ENCODE results near the gene PARP11. TPM values are rescaled to one million over a fixed set of nuclear protein-coding genes. Genes with fewer than 3 reads are reported as not detected.
A peak's percentile ranks its signal among the peaks of the same experiment; 100 is the strongest.

The PARP11 gene
- total RNA-seq, 3 donors from 2014 or later (not counting 1 experiment from before 2014, with no cell fraction given) = 18.8 to 27.3 (median 24.7) TPM

- intact Hi-C loops (cut with micrococcal nuclease) = loop anchor here (5.0 kb wide), 3 partner anchors 119 to 666 kb away; partner anchors contain the start of genes CCND2, CRACR2A and RAD51AP1
- no peak for TF ChIP-seq CTCF (IDR thresholded peaks at IDR 0.05)
- ATAC-seq (no peak), DNase-seq (peak in 1 of 2 donors; percentile 39)
- no peaks in the 10 kb centered on the region for H3K27me3 ChIP-seq (ENCODE audit: control insufficient read depth, insufficient read depth, low read length)
- no peak overlapping the region for H3K4me3 ChIP-seq (ENCODE audit: low read length)
- Mint-ChIP-seq H3K4me1 (peaks cover 52 to 56% of the 10 kb centered on the region in 2 donors), H3K9me3 (no peaks in the 10 kb centered on the region), H3K4me3 (peak overlapping the region; percentile 94), H3K36me3 (no peaks in the 10 kb centered on the region), H3K27me3 (ENCODE audit: low read depth in 2 of 2) (no peaks in the 10 kb centered on the region), H3K27ac (peak overlapping the region; percentile 98 to 99)
- no peaks in the 10 kb centered on the region for H3K36me3 ChIP-seq (ENCODE audit: control insufficient read depth, insufficient read depth, low read length)
- H3K9me3 ChIP-seq (ENCODE audit: control insufficient read depth, insufficient read depth, low read length) = no peaks in the 10 kb centered on the region
- peak overlapping the region; percentile 82 for H3K27ac ChIP-seq (ENCODE audit: low read length)
- 64% methylated on average over 3 of the region's 4 CpGs for WGBS (ENCODE audit: insufficient coverage)
- peaks cover 19% of the 10 kb centered on the region for H3K4me1 ChIP-seq (ENCODE audit: control insufficient read depth, insufficient read depth, low read length)
Measured at GRCh38 chr12:3871356-3871755, 1.8 kb downstream of the PARP11 start.

- Mint-ChIP-seq H3K4me3 (peak overlapping the region; percentile 94), H3K9me3 (peaks cover 5 to 11% of the 10 kb centered on the region in 2 donors), H3K27me3 (ENCODE audit: low read depth in 2 of 2) (no peaks in the 10 kb centered on the region), H3K36me3 (peaks cover 13% of the 10 kb centered on the region), H3K4me1 (peaks cover 52 to 56% of the 10 kb centered on the region in 2 donors), H3K27ac (peak overlapping the region; percentile 98 to 99)
- peaks cover 19% of the 10 kb centered on the region for H3K4me1 ChIP-seq (ENCODE audit: control insufficient read depth, insufficient read depth, low read length)
- peak overlapping the region; percentile 51 for H3K4me3 ChIP-seq (ENCODE audit: low read length)
- no peaks in the 10 kb centered on the region for H3K9me3 ChIP-seq (ENCODE audit: control insufficient read depth, insufficient read depth, low read length)
- ATAC-seq = no peak
- WGBS (ENCODE audit: insufficient coverage) = 0% methylated on average over 1 of the region's 6 CpGs
- no peaks in the 10 kb centered on the region for H3K36me3 ChIP-seq (ENCODE audit: control insufficient read depth, insufficient read depth, low read length)
- no peak for TF ChIP-seq CTCF (IDR thresholded peaks at IDR 0.05)
- no peaks in the 10 kb centered on the region for H3K27me3 ChIP-seq (ENCODE audit: control insufficient read depth, insufficient read depth, low read length)
- H3K27ac ChIP-seq (ENCODE audit: low read length) = peak overlapping the region; percentile 82
- intact Hi-C loops (cut with micrococcal nuclease) = loop anchor here (5.0 kb wide), 3 partner anchors 118 to 667 kb away; partner anchors contain the start of genes CCND2, CRACR2A and RAD51AP1
- peak; percentile 20 to 55 for DNase-seq
Measured at GRCh38 chr12:3869865-3870264, 3.3 kb downstream of the PARP11 start.

- H3K36me3 ChIP-seq (ENCODE audit: control insufficient read depth, insufficient read depth, low read length) = no peaks in the 10 kb centered on the region
- no peaks in the 10 kb centered on the region for H3K27me3 ChIP-seq (ENCODE audit: control insufficient read depth, insufficient read depth, low read length)
- Mint-ChIP-seq H3K27me3 (ENCODE audit: low read depth in 2 of 2) (no peaks in the 10 kb centered on the region), H3K4me1 (peaks cover 52 to 56% of the 10 kb centered on the region in 2 donors), H3K27ac (peak overlapping the region; percentile 98 to 99), H3K9me3 (peaks cover 5 to 11% of the 10 kb centered on the region in 2 donors), H3K36me3 (peaks cover 14% of the 10 kb centered on the region), H3K4me3 (peak overlapping the region; percentile 94)
- intact Hi-C loops (cut with micrococcal nuclease) = no loop called here
- ATAC-seq (no peak), DNase-seq (no peak)
- H3K9me3 ChIP-seq (ENCODE audit: control insufficient read depth, insufficient read depth, low read length) = no peaks in the 10 kb centered on the region
- peak overlapping the region; percentile 51 for H3K4me3 ChIP-seq (ENCODE audit: low read length)
- H3K4me1 ChIP-seq (ENCODE audit: control insufficient read depth, insufficient read depth, low read length) = peaks cover 19% of the 10 kb centered on the region
- peak overlapping the region; percentile 82 for H3K27ac ChIP-seq (ENCODE audit: low read length)
- 82% methylated on average over 1 of the region's 1 CpG for WGBS (ENCODE audit: insufficient coverage)
- TF ChIP-seq CTCF (IDR thresholded peaks at IDR 0.05) = no peak
Measured at GRCh38 chr12:3869433-3869832, 3.8 kb downstream of the PARP11 start.

GRCh38 chr12:3863756-3864155 is 9.4 kb downstream of the PARP11 start:
- no peak for DNase-seq
- WGBS (ENCODE audit: insufficient coverage) = 94% methylated on average over 6 of the region's 6 CpGs
- intact Hi-C loops (cut with micrococcal nuclease) = no loop called here
- Mint-ChIP-seq H3K9me3 (peaks cover 5 to 11% of the 10 kb centered on the region in 2 donors), H3K36me3 (peaks cover 14% of the 10 kb centered on the region), H3K4me3 (no peak overlapping the region), H3K27me3 (ENCODE audit: low read depth in 2 of 2) (no peaks in the 10 kb centered on the region), H3K27ac (no peak overlapping the region), H3K4me1 (peaks cover 5 to 6% of the 10 kb centered on the region in 2 donors)
- Histone ChIP-seq H3K4me3 (ENCODE audit: low read length) (no peak overlapping the region), H3K27me3 (ENCODE audit: control insufficient read depth, insufficient read depth, low read length) (no peaks in the 10 kb centered on the region), H3K36me3 (ENCODE audit: control insufficient read depth, insufficient read depth, low read length) (peaks cover 4% of the 10 kb centered on the region), H3K27ac (ENCODE audit: low read length) (no peak overlapping the region), H3K9me3 (ENCODE audit: control insufficient read depth, insufficient read depth, low read length) (no peaks in the 10 kb centered on the region), H3K4me1 (ENCODE audit: control insufficient read depth, insufficient read depth, low read length) (no peaks in the 10 kb centered on the region)
- TF ChIP-seq CTCF (IDR thresholded peaks at IDR 0.05) = no peak
- ATAC-seq = no peak
